ENCODE data around the gene BDKRB2.

DNA sequence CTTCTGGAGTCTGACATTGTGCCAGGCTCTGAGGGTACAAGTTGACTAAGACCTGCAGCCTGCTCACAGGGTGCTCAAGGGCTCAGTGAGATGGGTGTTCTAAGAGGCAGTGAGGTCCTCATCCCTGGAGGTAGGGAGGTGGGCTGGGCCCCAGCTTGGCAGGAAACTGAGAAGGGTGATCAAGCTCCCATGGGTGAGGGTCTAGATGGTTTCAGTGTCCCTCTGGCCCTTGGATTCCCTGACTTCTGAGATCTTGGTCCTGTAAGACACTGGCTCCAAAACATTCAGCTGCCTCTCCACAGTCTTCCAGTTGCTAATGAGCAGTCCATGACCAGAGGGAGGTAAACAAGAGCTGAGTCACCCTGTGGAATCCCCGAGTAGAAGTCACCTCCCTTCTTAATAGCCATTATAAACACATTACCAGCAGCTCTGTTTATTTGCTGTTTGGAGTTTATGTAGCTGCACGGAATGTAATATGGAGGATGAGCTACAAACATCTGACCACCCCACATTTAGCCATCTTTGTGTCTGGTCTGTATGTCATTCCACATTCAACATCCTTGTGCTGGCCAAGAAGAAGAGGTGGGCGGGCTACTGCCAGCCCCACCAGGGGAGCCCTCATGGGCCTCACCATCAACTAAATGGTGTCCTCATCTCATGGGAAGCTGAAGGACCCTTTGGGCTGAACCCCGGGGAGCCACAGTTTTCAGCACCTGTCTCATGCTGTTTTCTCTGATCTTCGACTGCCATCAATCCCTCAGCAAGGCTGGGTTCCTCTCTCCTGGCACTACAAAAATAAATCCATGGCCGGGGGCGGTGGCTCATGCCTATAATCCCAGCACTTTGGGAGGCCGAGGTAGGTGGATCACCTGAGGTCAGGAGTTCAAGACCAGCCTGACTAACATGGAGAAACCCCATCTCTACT is 37.2 kb upstream of the BDKRB2 start:
- TF ChIP-seq CTCF (conservative IDR thresholded peaks at IDR 0.05) (no peak), ZFX (IDR thresholded peaks at IDR 0.05) (no peak)

Measured in C4-2B (cell line).